ENCODE measurements around the gene CARD19. TPM values are rescaled to one million over a fixed set of nuclear protein-coding genes. Genes with fewer than 3 reads are reported as not detected.

CARD19 gene
- total and polyA plus RNA-seq, 2 experiments from 2014 or later, result 37.5 to 47.3 TPM

GRCh38 chr9:93127395-93127911 lies 31.4 kb downstream of the CARD19 start:
- peak in 1 of 2 donors; percentile 13 for DNase-seq (ENCODE audit: low read depth in 1 of 2, low spot score in 1 of 2)
- Histone ChIP-seq H3K27ac (no peak overlapping the region), H3K27me3 (no peaks in the 10 kb centered on the region), H3K9me3 (ENCODE audit: low read depth) (no peaks in the 10 kb centered on the region), H3K36me3 (no peaks in the 10 kb centered on the region), H3K4me3 (no peak overlapping the region), H3K4me1 (ENCODE audit: low read depth) (peaks cover 12% of the 10 kb centered on the region)
- TF ChIP-seq CTCF (IDR thresholded peaks at IDR 0.05; ENCODE audit: low read depth, low read length), result no peak

GRCh38 chr9:93128011-93128714 lies 32.1 kb downstream of the CARD19 start:
- no peaks in the 10 kb centered on the region for H3K9me3 ChIP-seq (ENCODE audit: low read depth)
- no peaks in the 10 kb centered on the region for H3K36me3 ChIP-seq
- peaks cover 19% of the 10 kb centered on the region for H3K4me1 ChIP-seq (ENCODE audit: low read depth)
- DNase-seq (ENCODE audit: low read depth in 1 of 2, low spot score in 1 of 2), result no peak
- H3K4me3 ChIP-seq, result no peak overlapping the region
- H3K27me3 ChIP-seq, result no peaks in the 10 kb centered on the region
- no peak for TF ChIP-seq CTCF (IDR thresholded peaks at IDR 0.05; ENCODE audit: low read depth, low read length)
- H3K27ac ChIP-seq, result no peak overlapping the region

DNA sequence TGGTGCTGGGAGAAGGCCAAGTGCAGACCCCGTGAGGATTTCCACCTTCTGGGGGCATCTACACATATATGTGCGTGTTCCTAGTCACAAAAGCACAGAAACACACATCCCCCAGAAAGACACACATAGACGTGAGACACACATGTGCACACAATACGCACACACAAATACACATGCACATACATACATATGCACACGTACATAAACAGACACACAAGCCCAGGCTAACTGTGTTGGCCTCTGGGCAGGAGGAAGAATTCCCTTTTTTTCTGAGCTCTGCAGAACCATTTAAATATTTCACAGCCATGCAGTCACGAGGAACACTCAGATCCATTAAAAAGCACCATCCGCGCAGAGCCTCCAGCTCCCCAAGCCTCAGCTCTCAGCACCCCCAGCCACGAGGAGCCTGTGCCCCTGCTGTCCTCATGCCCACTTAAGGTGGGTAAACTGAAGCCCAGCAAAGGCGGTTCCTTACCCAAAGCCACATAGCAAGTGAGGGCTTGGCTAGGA lies 32.8 kb downstream of the CARD19 start:
- Histone ChIP-seq H3K4me3 (no peak overlapping the region), H3K4me1 (ENCODE audit: low read depth) (peaks cover 20% of the 10 kb centered on the region), H3K36me3 (no peaks in the 10 kb centered on the region), H3K27me3 (no peaks in the 10 kb centered on the region), H3K9me3 (ENCODE audit: low read depth) (no peaks in the 10 kb centered on the region), H3K27ac (no peak overlapping the region)
- DNase-seq (ENCODE audit: low read depth in 1 of 2, low spot score in 1 of 2), result no peak
- no peak for TF ChIP-seq CTCF (IDR thresholded peaks at IDR 0.05; ENCODE audit: low read depth, low read length)

- Histone ChIP-seq H3K4me1 (ENCODE audit: low read depth) (peaks cover 20% of the 10 kb centered on the region), H3K27me3 (no peaks in the 10 kb centered on the region), H3K27ac (no peak overlapping the region), H3K9me3 (ENCODE audit: low read depth) (no peaks in the 10 kb centered on the region), H3K4me3 (no peak overlapping the region), H3K36me3 (no peaks in the 10 kb centered on the region)
- no peak for TF ChIP-seq CTCF (IDR thresholded peaks at IDR 0.05; ENCODE audit: low read depth, low read length)
- DNase-seq (ENCODE audit: low read depth in 1 of 2, low spot score in 1 of 2), result no peak
These were observed 33.3 kb downstream of the CARD19 start for GRCh38 chr9:93129286-93129685.

- no peak for TF ChIP-seq CTCF (IDR thresholded peaks at IDR 0.05; ENCODE audit: low read depth, low read length)
- no peaks in the 10 kb centered on the region for H3K9me3 ChIP-seq (ENCODE audit: low read depth)
- no peak for DNase-seq (ENCODE audit: low read depth in 1 of 2, low spot score in 1 of 2)
- H3K27ac ChIP-seq, result no peak overlapping the region
- H3K27me3 ChIP-seq, result no peaks in the 10 kb centered on the region
- H3K4me1 ChIP-seq (ENCODE audit: low read depth), result peaks cover 20% of the 10 kb centered on the region
- H3K4me3 ChIP-seq, result no peak overlapping the region
- no peaks in the 10 kb centered on the region for H3K36me3 ChIP-seq
These were observed 33.9 kb downstream of the CARD19 start for GRCh38 chr9:93129691-93130500.
